Mucosa of gallbladder (tissue), 1 donor: ENCODE data around the gene OR4L1. TPM values are rescaled to one million over a fixed set of nuclear protein-coding genes. Genes with fewer than 3 reads are reported as not detected.
"Not testable (repeated sequence)": the region's sequence is repeated elsewhere in the genome, so short reads cannot be mapped to it uniquely, and the experiment has no call there.

Source experiments
- DNase-seq: peaks from one replicate; pipeline ENCODE4 v3.0.0-alpha.2; 2020; ENCODE audit warnings: low spot score
- total RNA-seq: library from RNA; stranded (reverse); gene quantifications from one replicate; pipeline ENCODE4 v1.2.1, GENCODE V29; 2021
- donor health status: DM: no; HTN: no; CAD: no.

Gene OR4L1, protein sequence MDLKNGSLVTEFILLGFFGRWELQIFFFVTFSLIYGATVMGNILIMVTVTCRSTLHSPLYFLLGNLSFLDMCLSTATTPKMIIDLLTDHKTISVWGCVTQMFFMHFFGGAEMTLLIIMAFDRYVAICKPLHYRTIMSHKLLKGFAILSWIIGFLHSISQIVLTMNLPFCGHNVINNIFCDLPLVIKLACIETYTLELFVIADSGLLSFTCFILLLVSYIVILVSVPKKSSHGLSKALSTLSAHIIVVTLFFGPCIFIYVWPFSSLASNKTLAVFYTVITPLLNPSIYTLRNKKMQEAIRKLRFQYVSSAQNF
- total RNA-seq = not detected

- no peak for DNase-seq
Measured at GRCh38 chr14:20059745-20060144, at the start of gene OR4L1. OR4L1 (plus strand) TSS chr14:20060045; CDS start chr14:20060045, 0 bp downstream.

DNA sequence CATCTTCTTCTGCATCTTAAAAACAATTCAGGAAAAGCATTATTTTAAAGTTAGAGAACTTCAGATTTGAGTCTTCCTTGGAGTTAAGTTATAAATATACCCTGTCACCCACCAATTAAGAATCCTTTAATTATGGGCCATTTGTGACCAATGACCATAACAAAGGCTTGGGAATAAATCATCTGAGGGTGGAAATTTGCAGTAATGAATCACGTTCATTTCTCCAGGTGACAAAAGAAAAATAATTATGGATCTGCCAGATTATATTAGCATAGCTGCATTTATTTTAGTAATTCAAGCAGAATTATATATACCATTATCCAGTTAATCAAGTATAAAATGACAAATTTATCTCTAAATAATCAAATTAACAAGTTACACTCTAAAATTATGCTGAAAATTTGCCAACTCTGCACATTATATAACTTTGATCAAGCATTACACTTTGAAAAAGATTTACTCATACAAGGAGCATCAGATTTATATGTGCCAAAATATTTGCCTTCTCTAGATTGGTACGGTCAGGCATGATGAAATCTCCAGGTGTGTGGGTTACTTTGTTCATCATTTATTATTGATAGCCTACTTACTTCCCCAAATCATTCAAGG lies 40.5 kb upstream of the OR4L1 start, which contains the start of gene OR4K14:
OR4K14 (minus strand) TSS at position 51 of the 609 bp plus-strand sequence. CDS start 4,114 bp downstream, outside the sequence.
- no peak for DNase-seq

GRCh38 chr14:20031058-20031457 lies 28.8 kb upstream of the OR4L1 start:
- DNase-seq = no peak

DNA sequence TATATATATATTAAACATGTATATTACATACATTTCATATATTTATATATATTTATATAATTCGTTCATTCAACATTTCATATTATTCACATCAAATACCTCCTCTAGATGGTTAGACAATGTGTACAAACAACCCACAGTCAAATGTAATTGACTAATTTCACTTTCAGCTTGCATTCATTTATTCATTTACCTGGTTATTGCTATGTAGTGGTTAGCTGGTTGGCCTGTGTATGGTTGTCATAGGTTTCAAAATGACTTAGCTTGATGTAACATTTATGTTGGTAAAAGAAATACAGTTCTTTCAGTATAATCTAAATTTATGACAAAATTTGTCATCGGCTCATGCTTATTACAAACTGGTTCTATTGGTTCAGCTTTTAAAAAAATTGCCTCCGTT lies 24.4 kb upstream of the OR4L1 start:
- DNase-seq = no peak

DNA sequence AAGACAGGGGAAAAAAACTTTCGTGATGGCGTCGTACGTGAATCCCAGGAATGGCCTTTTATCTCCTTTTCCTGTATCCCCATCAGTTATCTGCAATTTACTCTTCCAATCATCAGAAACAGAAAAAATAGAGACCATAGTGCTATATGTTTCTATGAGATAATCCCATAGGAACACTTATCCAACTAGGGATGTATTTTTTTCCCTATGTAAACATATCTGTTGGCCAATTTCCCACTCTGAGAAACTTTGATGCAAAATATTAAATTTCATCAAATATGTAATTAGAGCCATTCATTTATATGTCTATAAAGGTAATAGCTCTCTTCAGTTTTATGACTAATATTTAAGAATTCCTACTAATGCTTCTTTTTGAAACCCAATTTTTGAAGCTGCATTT lies 23.9 kb upstream of the OR4L1 start, which contains the start of gene OR4K13:
OR4K13 (minus strand) TSS at position 101 of the 400 bp plus-strand sequence. CDS start 1,280 bp downstream, outside the sequence.
- no peak for DNase-seq

GRCh38 chr14:20044243-20044642 lies 15.6 kb upstream of the OR4L1 start:
- DNase-seq = no peak

- no peak for DNase-seq
Measured at GRCh38 chr14:20048202-20048601, 11.6 kb upstream of the OR4L1 start.

GRCh38 chr14:20092050-20092449 lies 32.2 kb downstream of the OR4L1 start:
- no peak for DNase-seq

GRCh38 chr14:20093442-20093841 lies 33.6 kb downstream of the OR4L1 start:
- DNase-seq = no peak

- not testable (repeated sequence) for DNase-seq
Measured at GRCh38 chr14:20098926-20099770, 39.3 kb downstream of the OR4L1 start.

GRCh38 chr14:20110438-20110837 lies 50.6 kb downstream of the OR4L1 start, which contains the start of gene OR4K17:
OR4K17 (plus strand) TSS chr14:20110739; CDS start chr14:20117500, 6,761 bp downstream.
- DNase-seq = no peak

Other genes starting within 250 kb of the OR4L1 start
- gene OR4K2, start 184.9 kb upstream of the OR4L1 start, total RNA-seq = not detected
- gene OR4K5, start 139.4 kb upstream of the OR4L1 start, total RNA-seq = not detected
- gene OR4K1, start 129.1 kb upstream of the OR4L1 start, total RNA-seq = not detected
- not detected for gene OR4K15, start 84.5 kb upstream of the OR4L1 start, total RNA-seq
- not detected for gene OR4Q2, start 57.9 kb upstream of the OR4L1 start, total RNA-seq
- not detected for gene OR4K14, start 40.7 kb upstream of the OR4L1 start, total RNA-seq
- not detected for gene OR4K13, start 24.0 kb upstream of the OR4L1 start, total RNA-seq
- not detected for gene OR4K17, start 50.7 kb downstream of the OR4L1 start, total RNA-seq
- gene OR4N5, start 78.8 kb downstream of the OR4L1 start, total RNA-seq = not detected
- gene OR11G2, start 130.9 kb downstream of the OR4L1 start, total RNA-seq = not detected
- not detected for gene OR11H6, start 163.7 kb downstream of the OR4L1 start, total RNA-seq
- gene OR11H7, start 168.9 kb downstream of the OR4L1 start, total RNA-seq = not detected
- not detected for gene OR11H4, start 179.2 kb downstream of the OR4L1 start, total RNA-seq
- 19.1 TPM for gene TTC5, start 245.9 kb downstream of the OR4L1 start, total RNA-seq